ENCODE measurements around the gene CNGB1.
"Not testable (repeated sequence)": the region's sequence is repeated elsewhere in the genome, so short reads cannot be mapped to it uniquely, and the experiment has no call there.

Gene CNGB1

DNA sequence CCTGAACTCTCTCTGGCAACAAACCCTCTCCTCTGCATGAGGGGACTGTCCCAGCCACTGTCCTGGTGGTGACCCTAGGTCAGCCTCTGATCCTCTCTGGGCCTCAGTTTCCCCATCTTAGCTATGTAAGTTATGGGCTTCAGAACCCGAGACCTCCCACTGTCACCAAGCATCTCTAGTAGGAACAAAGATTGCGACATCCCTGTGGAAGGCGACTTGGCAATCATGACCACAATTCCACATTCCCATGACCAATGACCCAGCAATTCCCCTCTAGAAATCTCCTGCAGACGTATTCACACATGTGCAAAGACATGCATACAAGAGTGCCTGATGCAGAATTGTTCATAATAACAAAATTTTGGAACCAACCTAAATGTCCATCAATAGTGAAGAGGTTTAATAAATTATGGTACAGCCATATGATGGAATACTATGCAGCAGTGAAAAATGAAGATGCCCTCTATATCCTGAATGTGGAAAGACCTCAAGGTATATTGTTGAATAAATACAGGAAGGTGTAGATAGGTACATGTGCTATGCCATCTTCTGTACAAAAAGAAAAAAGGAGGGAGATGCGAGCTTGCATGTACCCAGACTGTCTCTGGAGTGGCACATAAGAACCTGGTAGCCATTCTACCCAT, 21.2 kb downstream of the CNGB1 start:
- DNase-seq: no peak

DNA sequence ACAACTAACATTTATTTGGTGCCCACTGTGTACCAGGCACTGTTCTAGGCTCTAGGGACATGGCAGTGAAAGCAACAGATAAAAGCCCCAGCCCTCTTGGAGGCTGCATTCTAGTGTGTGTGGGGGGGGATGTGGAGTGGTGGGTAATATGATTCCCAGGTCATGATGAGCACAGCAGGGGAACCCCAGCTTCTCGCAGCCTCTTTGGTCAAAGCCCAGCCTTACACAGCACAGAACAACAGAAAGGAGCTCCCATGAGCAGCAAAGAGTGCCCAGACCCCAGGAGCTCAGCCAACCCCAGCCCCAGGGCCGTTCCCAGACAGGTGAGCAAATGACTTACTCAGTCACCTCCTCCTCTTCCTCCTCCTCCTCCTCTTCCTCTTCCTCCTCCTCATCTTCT, 21.9 kb downstream of the CNGB1 start:
- no peak for DNase-seq

DNA sequence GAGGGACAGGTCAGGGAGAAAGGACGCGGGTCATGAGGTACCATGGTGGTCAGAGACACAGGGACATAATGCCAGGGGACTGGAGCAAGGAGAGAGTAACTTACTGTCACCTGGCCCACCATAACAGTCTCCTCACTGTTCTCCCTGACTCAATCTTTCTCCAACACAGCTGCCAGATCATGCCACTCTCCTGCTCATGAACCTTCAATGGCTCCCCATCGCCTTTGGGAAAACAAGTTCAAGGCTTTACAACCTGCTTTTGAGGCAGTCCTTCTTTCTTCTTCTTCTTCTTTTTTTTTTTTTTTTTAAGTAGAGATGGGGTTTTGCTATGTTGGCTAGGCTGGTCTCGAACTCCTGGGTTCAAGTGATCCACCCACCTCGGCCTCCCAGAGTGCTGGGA, 22.9 kb downstream of the CNGB1 start:
- no peak for DNase-seq

DNA sequence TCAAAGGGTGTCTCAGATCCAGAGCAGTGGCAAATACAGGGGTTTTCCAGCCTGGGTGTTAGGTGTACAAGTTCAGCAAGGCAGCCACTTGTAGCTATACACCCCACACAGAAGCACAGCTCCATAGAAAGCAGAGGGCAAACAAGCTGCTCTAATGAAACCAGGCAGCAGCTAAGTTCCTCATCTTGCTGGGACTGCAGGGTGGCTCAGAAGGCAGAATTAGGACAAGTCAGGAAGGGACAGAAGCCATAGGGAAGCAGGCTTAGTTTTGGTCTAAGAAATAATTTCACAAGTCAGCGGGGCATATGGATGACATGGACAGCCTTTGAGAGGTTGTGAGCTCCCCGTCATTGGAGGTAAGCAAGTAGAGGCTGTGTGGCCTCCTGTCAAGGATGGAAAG, 23.7 kb downstream of the CNGB1 start:
- no peak for DNase-seq

DNA sequence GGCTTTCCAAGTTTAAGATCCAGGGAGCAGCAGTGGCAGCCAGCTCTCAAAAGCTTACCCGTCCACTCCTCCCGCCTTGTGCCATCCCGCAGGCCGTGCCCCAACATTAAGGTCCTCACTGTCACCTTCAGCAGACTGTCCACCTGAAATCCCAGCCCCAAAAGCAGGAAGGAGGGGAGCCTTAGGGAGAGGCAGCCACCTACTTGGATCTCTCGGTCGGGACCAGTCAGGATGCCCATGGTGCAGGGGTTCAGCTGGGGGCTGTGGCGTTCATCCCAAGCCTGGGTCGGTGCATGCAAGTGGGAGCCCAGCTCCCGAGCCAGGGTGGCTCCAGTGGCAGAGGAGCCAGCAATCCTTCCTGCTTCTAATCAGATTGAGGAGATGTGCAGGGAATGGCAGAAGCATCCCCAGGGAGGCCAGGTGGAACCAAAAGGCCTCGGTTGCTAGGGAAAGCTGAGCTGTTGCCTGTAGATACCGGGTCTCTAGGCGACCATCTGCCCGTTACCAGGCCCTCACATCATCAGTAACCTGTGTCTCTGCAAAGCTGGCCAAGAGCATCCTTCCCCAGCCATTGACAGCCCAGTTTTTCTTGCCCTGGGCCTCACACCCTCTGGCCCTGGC, 24.6 kb downstream of the CNGB1 start:
- DNase-seq: no peak

DNA sequence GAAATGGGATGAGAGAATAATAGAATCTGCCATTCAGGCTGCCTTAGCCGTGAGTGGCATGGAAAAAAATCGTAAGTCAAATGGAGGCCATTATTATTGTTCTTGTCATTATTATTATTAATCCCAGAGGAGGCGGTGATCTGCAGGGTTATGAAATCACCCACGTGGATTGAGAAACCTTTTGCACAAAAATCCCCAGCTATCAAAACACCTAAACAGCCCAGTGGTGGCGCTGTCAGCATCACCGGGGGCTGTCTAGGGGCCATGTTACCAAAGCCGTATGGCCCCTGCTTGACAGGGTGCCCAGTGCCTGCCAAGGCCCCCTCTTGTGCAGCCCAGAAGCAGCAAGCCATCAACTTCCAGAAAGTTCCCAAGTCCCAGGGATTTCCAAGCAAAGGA, 25.2 kb downstream of the CNGB1 start:
- no peak for DNase-seq

DNA sequence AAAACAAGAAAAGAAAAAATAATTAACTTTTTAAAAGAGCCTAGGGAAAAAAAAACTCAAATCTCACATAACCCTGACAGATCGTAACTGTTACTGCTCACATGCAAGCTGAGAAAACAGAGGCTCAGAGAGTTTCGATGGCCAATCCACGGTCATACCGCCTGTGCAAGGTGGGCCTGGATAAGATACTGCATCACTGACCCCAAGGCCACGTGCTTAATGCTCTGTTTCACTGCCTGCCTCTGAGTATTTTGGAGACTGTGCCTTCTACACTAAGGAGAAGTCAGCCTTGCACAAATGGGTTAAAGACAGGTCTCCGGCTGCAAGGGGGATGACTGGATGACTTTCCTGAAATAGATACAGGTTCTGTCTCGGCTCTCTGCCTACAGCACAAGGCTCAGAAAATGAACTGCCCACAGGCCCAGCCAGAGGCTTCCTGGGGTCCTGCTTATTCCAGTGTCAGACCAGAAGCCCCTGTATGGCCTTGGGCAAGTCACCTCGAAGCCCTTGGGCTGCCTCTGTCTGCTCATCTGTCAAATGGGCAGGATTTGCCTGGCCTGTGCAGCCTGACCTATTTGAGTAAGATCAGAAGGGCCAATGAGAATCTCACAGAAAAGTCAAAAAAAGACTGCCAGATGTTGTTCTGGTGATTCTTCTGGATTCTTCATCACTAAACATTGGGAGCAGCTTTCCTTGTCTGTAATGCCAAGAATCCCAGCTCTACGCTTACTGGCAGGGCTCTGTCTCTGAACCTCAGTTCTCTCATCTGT, 25.8 kb downstream of the CNGB1 start:
- DNase-seq: no peak

DNA sequence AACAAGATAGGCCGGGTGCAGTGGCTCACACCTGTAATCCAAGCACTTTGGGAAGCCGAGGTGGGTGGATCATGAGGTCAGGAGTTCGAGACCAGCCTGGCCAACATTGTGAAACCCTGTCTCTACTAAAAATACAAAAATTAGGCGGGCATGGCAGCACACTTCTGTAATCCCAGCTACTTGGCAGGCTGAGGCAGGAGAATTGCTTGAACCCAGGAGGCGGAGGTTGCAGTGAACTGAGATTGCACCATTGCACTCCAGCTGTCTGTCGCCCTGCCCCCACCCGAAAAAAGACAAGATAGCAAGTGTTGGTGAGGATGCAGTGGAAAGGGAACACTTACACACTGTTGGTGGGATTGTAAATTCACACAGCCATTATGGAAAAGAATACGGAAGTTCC, 27.5 kb downstream of the CNGB1 start:
- not testable (repeated sequence) for DNase-seq

DNA sequence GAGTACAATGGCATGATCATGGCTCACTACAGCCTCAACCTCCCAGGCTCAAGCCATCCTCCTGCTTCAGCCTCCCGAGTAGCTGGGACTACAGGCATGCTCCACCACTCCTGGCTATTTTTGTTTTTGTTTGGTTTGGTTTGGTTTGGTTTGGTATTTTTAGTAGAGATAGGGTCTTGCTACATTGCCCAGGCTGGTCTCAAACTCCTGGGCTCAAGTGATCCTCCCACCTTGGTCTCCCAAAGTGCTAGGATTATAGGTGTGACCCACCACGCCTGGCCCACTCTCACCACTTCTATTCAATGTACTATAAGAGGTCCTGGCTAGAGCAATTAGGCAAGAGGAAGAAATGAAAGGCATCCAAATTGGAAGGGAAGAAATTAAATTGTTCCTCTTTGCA, 29.0 kb downstream of the CNGB1 start:
- not testable (repeated sequence) for DNase-seq

DNA sequence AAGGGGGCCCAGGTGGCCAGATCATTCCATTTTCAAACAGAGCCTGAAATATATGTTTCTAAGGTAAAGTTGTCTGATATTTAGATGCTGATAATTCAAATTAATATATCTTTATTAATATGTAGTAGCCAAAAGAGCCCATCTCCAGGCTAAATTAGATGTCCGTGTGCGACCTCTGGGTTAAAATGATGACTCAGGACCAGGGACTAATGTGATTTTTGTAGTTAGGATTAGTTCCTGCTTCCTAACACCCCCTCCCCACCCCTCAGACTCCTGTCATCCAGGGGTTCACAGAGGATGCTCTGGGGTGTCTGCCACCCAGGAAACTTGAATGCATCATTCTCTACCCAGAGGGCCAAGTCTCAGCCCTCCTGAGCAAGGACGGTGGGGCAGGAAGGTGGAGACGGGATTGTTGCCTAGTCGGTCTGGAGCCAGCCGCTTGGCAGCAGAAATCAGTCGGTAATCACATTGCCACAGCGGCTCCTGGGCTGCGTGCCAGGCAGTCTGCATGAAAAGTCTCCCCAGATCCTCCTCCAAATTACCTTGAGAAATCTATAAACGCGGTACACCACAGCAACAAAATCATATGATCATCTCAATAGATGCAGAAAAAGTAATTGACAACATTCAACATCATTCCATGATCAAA, 29.8 kb downstream of the CNGB1 start:
- DNase-seq: no peak

DNA sequence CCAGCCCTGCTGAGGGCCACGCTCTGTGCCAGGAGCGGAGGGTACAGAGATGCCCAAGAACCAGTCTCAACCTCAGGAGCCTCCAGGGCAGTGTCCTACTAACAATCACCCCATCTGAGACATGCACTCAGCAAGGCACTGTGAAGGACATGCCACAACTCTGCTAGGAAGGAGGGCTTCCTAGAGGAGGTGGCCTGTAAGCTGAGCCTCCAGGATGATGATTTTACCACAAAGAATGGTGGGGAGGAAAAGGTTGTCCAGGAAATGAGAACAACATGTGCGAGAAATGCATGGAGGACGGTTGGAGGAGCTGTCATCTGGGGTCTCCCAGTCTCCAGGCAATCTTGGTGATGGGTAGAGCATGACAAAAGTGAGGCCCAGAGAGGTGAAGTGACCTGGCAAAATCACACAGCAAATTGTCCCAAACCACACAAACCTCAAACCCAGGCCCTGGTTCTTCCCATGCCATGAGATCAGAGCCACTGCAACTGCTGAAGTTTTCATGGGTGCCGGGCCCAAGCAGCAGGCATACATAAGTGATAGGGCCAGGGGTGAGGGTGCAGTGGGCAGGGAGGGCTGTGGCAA, 30.5 kb downstream of the CNGB1 start:
- no peak for DNase-seq

DNA sequence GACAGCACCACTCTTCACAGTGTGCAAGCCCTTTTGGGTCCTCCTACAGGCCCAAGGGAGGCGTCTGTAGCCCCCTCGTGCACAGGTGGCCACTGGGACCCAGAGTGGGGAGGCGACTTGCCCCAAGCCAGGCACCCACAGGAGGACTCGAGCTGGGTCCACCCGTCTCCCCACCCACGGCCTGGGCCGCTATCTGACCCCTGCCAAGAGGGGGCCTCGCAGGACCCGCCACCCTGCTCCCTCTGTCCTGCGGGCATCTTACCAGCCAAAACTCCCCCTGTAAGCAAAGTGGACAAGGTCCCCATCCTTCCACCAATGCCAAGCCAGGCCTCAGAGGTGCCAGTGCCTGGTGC, 31.1 kb downstream of the CNGB1 start:
- DNase-seq: no peak

DNA sequence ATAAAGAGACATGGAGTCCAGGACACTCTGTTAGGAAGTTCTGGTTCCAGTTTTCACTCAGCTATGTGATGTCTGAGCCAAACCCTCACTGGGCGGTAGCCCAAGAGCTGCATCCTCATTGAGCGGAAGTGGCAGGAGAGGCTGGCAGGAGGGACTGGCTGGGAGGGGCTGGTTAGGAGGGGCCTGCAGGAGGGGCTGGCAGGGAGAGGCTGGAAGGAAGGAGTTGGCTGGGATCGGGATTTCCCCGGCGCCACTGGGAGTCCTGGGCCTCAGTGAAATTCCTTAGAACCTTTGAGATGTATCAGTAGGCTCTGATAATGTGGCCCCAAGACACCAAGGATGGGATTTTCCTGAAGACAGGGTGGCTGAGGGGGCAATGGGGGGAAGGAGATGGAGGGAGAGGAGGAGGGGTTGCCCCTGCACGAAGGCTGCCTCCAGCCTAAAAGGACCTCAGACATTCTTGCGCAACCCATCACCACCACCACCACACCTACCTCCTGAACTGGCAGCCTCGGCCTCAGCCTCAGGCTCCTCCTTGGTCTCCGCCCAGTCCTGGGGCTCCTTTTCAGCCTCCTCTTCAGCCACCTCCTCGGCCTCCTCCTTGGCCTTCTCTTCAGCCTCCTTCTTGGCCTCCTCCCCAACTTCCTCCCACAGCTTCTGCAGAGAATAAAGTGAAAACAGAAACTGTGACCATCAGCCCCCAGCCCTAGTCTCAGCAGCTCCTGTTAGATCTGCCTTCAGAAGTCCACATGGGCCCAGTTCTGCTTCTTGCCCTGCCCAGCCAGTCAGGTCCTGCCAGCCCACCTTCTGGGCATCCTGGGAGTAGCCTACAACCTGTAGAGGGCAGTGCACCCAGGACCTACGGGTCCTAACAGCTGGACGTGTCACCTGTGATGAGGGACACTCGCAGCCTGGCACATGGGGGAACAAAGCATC, 31.7 kb downstream of the CNGB1 start:
- no peak for DNase-seq

DNA sequence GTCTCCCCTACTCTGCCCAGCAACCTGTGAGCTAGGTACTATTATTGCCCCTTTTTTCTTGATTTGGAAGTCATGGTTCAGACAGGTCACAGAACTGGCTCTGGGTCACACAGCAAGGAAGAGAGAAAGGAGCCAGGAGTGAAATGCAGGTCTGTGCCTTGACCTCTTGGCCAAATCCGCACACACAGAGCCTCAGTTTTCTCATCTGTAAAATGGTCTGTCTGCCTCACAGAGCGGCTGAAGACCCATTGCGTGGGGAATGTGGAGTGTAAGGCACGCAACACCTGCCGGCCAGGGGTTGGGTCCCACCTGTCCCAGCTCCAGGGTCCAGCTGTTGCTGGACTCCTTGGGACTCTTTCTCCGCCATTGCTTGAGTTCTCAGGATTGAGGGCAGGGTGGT, 32.4 kb downstream of the CNGB1 start:
- DNase-seq: no peak

DNA sequence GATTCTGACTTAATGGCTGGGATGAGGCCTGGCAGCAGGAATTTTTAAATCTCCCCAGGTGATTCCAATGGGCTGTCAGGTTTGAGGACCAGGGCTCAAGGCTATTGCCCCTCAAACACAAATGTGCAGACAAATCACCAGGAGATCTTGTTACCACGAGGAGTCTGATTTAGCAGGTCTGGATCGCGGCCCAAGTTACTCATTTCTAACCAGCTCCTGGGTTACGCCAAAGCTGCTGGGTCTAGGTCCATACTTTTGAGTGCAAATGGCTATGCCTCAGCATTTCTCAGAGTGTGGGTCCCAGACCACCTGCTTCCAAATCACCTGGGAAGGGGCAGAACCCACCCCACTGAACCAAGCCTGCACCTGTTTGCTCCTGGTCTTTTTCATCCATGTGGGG, 33.1 kb downstream of the CNGB1 start:
- DNase-seq: no peak

DNA sequence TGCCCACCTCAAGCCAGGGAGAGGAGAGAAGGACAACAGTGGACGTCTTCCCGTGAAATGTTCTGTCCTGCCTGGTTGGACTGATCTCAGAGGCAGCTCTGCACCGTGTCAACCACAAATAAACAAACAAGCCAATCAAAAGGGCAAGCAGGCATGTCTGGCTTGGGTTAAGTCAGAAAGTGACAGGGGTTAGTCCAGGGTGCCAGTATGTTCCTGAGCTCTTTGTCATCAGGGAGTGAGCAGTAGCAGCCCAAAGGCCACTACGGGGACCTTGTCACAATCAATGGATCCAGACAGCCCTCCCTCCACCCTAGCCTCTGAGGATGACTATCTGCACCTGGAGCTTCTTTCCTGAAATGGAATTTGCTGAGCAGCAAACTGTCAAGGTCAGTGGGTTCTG, 35.0 kb downstream of the CNGB1 start:
- no peak for DNase-seq

DNA sequence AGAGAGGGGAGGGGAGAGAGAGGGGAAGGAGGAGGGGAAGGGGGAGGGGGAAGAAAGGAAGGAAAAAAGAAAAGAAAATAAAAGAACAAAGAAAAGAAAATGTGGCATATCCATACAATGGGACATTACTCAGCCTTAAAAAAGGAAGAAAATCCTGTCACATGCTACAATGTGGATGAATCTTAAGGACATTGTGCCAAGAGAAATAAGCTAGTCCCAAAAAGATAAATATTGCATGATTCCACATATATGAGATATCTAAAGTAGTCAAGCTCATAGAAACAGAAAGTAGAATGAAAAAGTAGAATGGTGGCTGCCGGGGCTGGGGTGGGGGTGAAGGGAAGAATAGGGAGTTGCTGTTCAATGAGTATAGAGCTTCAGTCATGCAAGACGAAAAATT, 40.4 kb downstream of the CNGB1 start:
- DNase-seq: no peak

DNA sequence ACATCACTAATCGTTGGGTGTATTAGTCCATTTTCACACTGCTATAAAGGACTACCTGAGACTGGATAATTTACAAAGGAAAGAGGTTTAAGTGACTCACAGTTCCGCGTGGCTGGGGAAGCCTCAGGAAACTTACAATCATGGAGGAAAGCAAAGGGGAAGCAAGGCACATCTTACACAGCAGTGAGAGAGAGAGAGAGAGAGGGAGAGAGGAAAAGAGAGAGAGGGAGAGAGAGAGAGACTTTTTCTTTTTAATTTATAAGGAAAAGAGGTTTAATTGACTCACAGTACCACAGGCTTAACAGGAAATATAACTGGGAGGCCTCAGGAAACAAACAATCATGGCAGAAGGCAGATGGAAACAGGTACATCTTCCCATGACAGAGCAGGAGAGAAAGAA, 41.7 kb downstream of the CNGB1 start:
- DNase-seq: no peak

DNA sequence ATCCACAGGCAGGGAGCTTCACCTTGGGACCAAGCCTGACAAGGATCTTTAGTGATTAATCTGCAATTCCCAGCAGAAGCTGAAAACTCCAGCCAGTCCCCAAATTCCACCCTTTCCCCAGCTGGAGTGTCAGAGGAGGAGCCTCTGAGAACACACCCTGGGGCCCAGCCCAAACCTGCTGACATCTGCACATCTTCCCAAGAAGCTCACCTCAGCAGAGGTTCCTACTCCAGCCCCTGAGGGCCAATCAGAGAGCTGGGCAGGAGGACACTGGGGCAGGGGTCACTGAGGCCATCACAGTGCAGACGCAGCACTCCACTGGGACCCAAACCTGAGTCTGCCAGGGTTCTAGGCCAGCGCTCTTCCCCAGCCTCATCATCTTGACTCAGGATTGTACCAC, 44.9 kb downstream of the CNGB1 start:
- no peak for DNase-seq

DNA sequence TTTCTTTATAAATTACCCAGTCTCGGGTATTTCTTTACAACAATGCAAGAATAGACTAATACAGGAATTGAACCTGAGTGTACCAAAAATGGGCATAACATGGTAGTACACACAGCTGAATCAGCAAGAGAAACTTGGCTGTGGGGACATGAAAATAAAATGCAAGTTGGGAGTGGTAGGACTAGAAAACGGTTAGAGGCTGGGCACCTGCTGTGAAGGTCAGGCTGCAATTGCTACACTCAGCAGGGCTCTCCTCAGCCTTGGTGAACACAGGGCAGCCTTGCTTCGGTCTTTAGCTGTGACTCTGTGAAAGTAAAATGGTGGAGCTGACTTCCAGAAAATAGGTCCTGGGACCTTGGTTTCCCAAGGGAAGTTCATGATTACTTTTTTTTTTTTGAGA, 45.6 kb downstream of the CNGB1 start:
- DNase-seq: no peak

DNA sequence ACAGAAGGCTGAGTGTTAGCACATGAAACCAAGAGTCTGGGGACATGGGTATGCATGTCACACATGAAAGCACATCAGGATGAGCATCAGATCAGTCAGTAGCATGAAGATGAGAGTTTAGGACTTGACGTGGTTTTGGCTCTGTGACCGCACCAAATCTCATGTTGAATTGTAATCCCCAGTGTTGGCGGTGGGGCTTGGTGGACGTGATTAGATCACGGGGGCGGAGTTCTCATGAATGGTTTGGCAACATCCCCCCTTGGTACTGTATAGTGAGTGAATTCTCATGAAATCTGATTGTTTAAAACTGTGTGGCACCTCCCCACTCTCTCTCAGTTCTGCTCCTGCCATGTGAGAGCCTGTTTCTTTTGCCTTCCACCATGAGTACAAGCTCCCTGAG, 46.4 kb downstream of the CNGB1 start:
- DNase-seq: no peak

DNA sequence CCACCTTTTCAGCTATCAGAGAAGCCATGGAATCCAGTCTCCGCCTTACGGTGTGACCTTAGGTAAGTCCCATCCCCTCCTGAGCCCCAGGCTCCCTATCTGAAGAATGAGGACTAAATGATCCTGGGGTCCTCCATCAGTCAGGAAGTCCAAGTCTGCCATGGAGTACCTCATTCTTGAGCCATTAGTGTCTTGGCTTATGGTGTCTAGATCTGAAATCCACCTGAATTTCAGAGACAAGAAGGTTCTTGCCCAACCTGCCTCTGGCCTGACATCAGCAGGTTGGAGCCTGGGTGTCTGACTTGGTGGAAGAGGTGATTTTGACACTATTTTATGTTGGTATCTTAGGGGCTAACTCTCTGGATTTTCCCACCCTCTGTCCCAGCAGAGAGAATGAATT, 47.1 kb downstream of the CNGB1 start:
- DNase-seq: no peak

DNA sequence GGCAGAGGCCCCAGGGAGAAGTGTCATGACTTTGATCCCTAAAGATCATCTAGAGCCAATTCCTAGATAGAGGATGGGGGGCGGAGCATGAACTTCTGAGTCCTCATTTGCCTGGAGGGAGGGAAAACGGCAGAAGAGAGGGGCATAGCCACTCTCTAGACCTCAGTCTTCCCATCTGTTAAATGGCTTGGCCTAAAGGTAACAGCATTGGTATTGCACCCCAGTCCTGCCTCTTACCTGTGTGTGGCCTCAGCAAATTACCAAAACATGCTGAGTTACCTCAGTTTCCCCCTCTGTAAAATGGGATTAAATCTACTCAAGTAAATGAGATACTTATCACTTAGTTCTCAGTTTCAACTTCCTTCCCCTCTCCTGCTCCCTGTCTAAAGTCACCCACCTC, 47.5 kb downstream of the CNGB1 start:
- no peak for DNase-seq

All from AML-193 (cell line).